ENCODE results near the gene HSPB9. TPM values are rescaled to one million over a fixed set of nuclear protein-coding genes. Genes with fewer than 3 reads are reported as not detected.

The HSPB9 gene
- total RNA-seq, 1 donor from 2014 or later: 1.1 TPM

DNA sequence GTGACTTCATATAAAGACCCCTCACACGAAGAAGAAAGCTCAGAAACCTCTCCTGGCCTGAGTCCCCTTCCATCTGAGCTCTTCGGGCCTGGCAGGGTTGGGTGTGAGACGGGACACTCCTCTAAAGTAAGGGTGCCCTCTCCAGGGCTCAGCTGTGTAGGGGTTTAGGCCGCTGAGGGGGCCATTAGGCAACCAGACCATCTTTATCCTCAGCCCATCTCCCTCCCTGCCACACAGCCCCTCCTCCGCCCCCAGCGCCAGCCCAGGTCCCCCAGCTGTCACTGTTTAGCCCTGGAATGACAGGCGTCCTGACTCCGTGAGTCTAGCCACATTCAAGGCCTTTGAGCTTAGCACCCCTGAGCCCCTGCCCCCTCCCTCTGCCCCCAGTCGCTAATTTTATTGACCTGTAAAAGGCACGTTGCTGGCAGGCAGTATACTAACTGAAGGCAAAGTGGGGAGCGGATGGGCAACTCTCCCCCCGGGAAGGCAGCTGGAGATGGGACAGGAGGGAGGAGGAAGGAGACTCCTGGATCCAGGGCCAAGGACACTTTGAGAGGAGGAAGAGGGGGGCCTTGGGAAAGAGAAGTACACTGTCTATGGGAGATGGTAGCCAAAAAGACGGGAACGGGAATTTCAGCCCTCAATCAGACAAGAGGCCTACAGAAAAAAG lies 23.7 kb upstream of the HSPB9 start:
- no peak for DNase-seq (ENCODE audit: low spot score)

DNA sequence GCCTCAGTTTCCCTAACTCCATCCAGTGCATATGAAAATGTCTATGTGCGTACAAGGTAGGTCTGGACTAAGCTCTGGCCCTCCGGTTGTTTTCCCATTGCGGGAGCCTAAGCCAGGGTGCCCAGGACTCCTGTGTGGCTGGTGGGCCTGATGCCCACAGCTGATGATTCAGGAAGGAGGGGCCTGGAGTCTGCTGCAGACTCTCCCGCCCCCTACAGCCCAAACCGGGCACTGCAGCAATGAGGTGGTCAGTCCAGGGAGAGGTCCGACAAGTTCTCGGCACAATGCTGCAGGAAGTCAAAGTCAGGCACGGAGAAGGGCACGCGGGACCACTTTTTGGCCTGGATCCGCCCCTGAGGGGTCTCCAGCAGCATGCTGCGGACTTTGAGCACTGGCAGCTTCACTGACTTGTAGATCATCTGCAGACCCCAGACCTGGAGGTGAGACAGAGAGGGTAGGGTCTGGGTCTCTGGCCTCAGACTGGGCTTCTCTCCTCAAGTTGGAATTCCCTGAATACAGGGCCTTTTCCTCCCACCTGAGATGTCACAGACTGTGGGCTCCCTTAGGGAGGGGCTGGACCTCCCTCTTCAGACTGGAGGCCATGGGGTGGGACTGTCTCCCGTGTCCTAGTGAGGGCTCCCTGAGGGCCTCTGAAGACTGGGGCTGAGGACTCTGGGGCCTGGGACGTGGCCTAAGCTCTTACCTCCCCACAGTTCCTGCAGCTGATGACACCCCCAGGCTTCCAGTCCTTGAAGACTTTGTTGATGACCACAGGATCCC lies 20.9 kb upstream of the HSPB9 start:
- peak; percentile 86 for ATAC-seq
- DNase-seq (ENCODE audit: low spot score): peak; percentile 72

More for the DNA sequence above, 23.7 kb upstream of the HSPB9 start:
- ATAC-seq: no peak

DNA sequence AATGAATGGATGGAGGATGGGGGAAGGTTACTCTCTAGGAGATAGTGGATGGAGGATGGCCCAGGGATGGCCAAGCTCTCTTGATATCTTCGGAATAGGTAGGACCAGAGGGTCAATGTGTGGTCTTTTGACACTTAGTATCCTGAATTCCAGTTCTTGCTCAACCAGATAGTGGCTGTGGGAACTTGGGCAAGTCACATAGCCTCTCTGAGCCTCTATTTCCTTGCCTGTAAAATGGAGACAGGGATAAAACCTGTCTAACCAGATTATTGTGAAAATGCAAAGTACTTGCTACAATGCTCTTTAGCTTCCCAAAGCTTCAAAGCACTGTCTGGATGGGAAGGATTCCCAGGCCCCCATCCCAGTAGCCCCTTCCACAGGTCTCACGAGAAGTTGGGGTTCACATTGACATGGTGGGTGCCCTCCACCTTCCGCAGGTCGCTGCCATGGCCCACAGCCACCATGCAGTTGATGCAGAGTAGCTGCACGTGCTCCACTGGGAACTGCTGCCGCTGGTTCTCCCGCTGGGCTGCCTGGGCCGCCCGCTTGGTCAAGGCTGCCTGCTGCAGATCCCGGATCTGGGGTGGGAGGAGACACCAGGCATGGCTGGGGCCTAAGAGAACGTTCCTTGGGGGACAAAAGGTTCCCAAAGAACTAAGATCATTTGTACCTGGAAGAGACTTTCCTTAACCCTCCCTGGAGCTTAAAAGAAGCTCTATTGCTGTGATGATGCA lies 19.2 kb upstream of the HSPB9 start:
- no peak for ATAC-seq
- no peak for DNase-seq (ENCODE audit: low spot score)

DNA sequence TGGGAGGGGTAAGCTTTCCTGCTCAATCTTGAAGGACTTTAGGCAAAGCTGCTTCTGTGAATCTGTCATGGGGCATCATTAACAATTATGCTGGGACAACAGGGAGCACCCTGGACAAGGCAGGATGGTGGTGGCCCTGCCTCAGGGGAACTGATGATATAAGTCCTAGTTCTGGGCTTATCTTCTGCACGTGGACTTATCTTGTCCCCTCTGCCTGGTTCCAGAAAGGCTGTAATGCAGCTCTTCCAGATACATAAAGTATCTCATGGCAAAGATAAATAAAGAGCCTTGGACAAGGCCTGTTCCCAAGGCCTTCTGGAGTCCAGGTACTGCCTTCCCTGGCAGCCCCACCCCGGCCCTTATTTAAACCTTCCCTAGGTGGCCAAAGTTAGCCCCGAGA lies 18.3 kb upstream of the HSPB9 start:
- ATAC-seq (no peak), DNase-seq (ENCODE audit: low spot score) (no peak)

GRCh38 chr17:42106009-42106408 lies 16.6 kb upstream of the HSPB9 start:
- ATAC-seq (no peak), DNase-seq (ENCODE audit: low spot score) (no peak)

GRCh38 chr17:42107124-42107523 lies 15.5 kb upstream of the HSPB9 start:
- ATAC-seq (no peak), DNase-seq (ENCODE audit: low spot score) (no peak)

- no peak for ATAC-seq
- DNase-seq (ENCODE audit: low spot score): no peak
These were observed 14.7 kb upstream of the HSPB9 start for GRCh38 chr17:42107597-42108576.

- ATAC-seq (peak; percentile 36), DNase-seq (ENCODE audit: low spot score) (peak; percentile 80)
These were observed 13.5 kb upstream of the HSPB9 start for GRCh38 chr17:42109086-42109485.

DNA sequence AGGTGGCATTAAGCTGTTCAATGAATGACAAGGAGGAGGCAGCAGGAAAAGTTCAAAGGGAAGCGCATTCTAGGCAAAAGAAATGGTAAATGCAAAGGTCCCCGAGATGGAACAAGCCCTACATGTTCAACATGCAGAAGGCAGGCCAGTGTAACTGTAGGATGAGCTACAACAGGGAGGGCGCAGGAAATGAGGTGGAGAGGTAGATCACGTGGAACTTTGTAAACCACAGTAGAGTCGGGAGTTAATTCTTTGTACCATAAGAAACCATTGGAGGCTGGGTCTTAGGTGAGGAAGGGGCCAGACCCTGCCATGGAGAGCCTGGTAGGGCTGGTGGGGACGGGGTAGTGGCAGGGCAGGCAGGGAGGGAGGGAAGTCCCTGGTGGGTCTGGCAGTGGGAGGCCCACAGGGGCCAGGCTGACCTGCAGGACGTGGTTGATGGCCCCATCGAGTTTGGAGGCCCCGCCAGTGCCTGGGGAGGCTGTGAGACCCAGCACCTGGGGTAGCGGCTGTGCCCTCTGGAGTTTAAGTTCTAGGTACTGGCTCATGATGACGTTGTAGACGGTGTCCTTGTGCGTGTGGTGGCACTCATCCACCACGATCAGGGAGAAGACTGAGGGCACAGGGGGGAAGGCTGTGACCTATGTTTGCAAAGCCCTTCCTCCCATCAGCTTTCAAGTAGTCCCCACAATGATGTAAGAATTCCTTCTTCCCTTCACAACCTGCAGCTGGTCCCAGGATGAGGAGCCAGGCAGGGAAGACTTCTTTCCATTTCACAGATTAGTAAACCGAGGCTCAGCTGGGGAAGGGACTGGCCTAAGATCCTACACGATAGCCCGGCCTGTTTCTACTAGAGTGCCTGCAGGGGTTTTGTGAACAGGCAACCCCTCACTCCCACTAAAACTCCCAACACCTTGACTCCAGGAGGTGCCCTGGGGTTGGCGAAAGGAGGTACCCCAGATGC lies 12.0 kb upstream of the HSPB9 start:
- ATAC-seq: no peak
- no peak for DNase-seq (ENCODE audit: low spot score)

DNA sequence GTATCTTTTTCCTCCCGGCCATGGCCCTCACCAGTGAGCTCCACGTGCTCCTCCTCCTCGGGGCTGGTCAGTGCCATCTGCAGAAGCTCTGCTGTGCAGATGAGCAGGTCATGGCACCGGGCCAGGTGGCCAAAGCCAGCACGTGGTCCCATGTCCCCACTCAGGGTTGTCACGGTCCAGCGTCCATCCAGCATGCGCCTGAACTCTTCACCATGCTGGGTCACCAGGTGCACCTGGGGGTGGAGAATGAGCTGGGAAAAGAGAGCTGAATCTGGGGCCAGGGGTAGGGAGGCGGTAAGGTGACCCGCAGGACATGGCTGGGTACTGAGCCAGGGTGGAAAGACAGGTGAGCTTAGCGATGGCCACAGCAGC lies 11.4 kb upstream of the HSPB9 start:
- ATAC-seq (peak; percentile 64), DNase-seq (ENCODE audit: low spot score) (peak; percentile 93)

GRCh38 chr17:42111871-42112551 lies 10.6 kb upstream of the HSPB9 start:
- DNase-seq (ENCODE audit: low spot score) (no peak), ATAC-seq (peak; percentile 34)

DNA sequence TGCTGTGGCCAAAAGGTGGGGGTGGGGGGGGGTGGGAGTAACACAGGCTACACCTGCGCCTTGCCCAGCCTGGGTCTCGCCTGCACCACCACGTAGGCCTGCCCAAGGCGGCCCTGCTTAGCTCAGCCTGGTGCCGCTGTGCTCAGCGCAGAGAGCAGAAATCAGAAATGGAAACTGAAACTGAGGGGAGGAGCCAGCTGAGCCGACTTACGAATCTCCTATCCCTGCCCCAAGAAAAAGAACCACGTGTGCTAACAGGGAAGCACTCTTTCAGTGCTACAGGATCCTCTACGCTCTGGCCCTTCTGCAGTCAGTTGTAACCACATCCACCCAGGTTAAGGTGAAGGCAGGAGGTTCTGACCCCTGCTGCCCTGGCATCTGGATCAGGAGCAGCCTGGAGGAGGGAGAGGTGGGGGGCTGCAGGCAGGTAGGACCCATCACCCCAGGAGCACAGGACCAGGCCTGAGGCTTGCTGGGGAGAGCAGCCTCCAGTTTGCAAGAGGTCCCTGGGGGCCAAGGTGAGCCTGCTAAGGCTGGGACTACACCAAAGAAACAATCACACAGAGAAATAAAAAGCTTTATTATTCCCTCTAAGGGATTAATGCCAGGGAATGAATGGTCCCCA lies 9.9 kb upstream of the HSPB9 start, which contains the start of gene DHX58:
Gene DHX58, minus strand, starts transcription at position 163 of the 625 bp plus-strand sequence. CDS start 822 bp downstream, outside the sequence.
- peak; percentile 74 for ATAC-seq

DNA sequence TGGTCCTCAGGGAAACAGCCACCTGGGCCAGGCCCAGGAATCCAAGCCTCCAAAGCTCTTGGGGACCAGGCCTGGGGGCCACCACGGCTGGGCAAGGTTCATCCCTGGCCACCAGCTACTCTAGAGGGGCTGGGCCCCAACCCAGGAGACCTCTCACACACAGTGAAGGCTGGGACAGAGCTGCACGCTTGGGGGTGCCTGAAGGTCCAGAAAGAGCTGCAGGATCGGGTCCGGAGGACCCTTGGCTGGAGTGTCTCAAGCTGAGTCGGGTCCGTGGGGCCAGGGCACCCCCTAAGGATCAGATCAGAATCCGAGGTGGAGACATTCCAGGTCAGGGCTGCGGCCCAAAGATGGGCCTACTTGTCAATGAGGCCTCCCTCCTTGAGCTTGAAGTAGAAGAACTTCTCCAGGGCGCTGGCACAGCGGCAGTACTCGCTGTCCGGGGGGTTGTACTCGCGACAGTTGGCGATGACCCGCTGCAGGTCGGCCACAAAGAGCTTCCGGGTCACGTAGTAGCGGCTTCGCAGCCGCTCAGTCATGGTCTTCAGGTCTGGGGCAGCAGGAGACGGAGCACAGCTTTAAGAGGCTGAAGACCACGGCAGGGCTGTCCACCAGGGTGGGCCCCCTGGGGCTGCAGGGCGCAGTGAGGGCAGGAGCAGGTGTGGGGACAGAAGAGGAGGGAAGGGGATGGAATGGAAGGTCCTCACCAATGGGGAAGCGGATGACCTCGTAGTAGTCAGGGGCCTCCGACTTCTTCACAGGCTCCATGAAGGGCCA lies 9.1 kb upstream of the HSPB9 start:
- DNase-seq (ENCODE audit: low spot score): no peak

More for the DNA sequence above, 9.9 kb upstream of the HSPB9 start, which contains the start of gene DHX58:
- peak; percentile 77 for DNase-seq (ENCODE audit: low spot score)

DNA sequence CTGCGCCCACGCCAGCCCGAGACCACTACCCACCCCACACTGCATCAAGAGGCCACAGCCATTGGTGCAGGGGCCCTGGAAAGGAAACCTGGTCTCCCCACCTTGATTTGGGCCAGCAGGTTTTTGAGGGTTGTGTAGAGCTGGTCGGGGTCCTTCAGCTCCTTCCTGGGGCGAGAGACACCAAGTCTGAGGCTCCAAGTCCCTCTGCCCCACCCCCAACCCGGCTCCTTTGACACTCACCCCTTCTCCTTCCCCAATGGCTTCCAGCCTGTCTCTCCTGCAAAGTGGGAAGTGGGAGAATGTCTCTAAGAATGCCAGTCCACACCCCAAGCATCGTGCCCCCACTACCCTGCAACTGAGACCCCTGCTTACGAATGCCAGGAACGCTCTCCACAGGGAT lies 8.5 kb upstream of the HSPB9 start:
- DNase-seq (ENCODE audit: low spot score) (no peak), ATAC-seq (no peak)

More for the DNA sequence above, 9.1 kb upstream of the HSPB9 start:
- no peak for ATAC-seq

DNA sequence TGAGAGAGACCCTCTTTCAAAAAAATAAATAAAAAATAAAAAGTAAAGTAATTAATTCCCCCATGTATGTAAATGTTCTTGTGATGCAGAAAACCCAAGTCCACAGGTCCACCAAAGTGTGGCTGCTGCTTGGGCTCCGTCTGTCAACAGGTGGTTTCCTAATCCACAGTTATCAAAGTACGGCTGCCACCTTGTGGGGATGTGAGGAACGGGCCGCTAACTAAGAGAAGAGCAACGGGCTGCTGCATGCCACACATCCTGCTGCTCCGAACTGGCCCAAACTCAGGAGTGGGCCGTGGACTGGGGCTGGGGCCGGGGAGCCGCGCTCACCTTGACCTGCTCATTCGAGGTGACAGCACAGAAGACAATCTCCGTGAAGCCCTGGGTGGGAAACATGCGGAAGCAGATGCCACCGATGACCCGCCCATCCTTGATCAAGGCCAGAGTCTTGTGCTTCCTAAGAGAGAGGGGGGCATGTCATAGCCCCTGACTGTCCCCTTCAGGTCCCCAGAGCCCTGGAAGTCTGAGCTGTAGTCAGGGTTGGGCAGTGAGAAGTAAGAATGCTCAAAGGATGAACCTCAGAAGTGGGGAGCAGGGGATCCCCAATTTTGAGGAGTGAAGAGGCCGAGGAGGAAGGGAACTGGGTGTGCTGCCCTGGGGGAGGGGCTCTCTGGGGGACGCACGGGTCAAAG lies 5.8 kb upstream of the HSPB9 start:
- DNase-seq (ENCODE audit: low spot score): peak; percentile 86

DNA sequence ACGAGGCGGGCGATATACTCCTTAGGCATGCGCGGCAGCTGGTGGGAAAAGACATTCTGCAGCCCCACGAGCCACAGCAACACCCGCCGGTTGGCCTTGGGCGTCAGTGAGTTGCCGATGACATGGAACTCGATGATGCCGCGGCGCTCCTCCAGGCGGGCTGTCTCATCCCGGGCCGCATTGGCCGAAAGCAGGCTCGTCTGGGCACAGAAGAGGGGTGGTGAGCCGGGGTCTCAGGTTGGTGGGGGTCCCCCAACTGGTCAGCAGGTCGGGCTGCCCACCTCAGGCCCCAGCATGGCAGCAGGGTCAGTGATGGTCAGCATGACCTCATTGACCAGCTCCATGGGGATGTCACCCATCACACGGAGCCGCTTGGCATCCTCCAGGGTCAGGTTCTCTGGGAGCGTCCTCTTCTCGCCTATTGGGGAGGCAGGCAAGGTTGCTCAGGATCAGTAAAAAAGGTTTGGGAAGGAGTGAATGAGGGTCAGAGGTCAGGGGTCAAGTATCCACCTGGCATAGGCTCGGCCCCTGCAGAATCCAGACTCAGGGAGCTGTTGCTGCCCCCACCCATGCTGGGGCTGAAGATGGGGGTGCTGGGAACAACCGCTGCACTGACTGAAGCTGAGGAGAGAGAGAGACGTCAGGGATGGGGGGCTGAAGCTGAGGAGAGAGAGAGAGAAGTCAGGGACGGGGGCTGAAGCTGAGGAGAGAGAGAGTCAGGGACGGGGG lies 5.0 kb upstream of the HSPB9 start:
- DNase-seq (ENCODE audit: low spot score) (no peak), ATAC-seq (no peak)

More for the DNA sequence above, 5.8 kb upstream of the HSPB9 start:
- peak; percentile 63 for ATAC-seq

All from left lobe of liver (tissue), 2 donors.